Calu3 (cell line): ENCODE results near the gene IGFBP2. TPM values are rescaled to one million over a fixed set of nuclear protein-coding genes. Genes with fewer than 3 reads are reported as not detected.

ENCODE experiments used
- BruUV-seq: library from RNA; stranded (reverse); fragments of 400-500 nt; replicated peaks from 2 replicates; lab custom pipeline; 2021; lab: Mats Ljungman, UMichigan
- CTCF ChIA-PET: fragments of 300-600 bp; sonication (Branson Sonifier 250); formaldehyde crosslinking; loops from one replicate; lab custom pipeline; 2022; ENCODE audit warnings: antibody characterized with exemption; lab: Charles Lee
- DNase-seq: peaks from one replicate; pipeline ENCODE4 v3.0.0; 2022
- H3K27ac Mint-ChIP-seq: one replicate; pipeline ENCODE4 v1.8.0; 2022; ENCODE audit warnings: mixed read lengths; ENCODE audit not compliant: unreplicated experiment
- H3K27me3 Mint-ChIP-seq: one replicate; pipeline ENCODE4 v1.8.0; 2022; ENCODE audit warnings: mixed read lengths; ENCODE audit not compliant: unreplicated experiment
- H3K36me3 Mint-ChIP-seq: one replicate; pipeline ENCODE4 v1.8.0; 2022; ENCODE audit warnings: mild to moderate bottlenecking, moderate library complexity, mixed read lengths; ENCODE audit not compliant: insufficient read depth, unreplicated experiment
- H3K4me1 Mint-ChIP-seq: one replicate; pipeline ENCODE4 v1.8.0; 2022; ENCODE audit warnings: mild to moderate bottlenecking, low read depth, mixed read lengths; ENCODE audit not compliant: unreplicated experiment
- H3K4me3 Mint-ChIP-seq: one replicate; pipeline ENCODE4 v1.8.0; 2022; ENCODE audit warnings: mild to moderate bottlenecking, low read depth, moderate library complexity, mixed read lengths; ENCODE audit not compliant: unreplicated experiment
- H3K9me3 Mint-ChIP-seq: one replicate; pipeline ENCODE4 v1.8.0; 2022; ENCODE audit warnings: low read depth, mixed read lengths; ENCODE audit not compliant: unreplicated experiment
- intact Hi-C: fragments of 100-400 bp; cut with micrococcal nuclease; formaldehyde crosslinking; loops from one replicate; pipeline ENCODE4 v1.10.0; 2022; ENCODE audit not compliant: unreplicated experiment
- total RNA-seq: library from RNA; stranded (reverse); gene quantifications from 2 replicates; pipeline ENCODE4 v1.2.3, GENCODE V29; 2022
- TF ChIP-seq, protein P1 (sequence below): fragments of 200-600 bp; IDR thresholded peaks from one replicate; pipeline ENCODE4 v1.8.0; 2022; ENCODE audit warnings: antibody characterized with exemption; ENCODE audit not compliant: unreplicated experiment

IGFBP2 gene
- total RNA-seq, 1 experiment from 2014 or later = 175 TPM

GRCh38 chr2:216681683-216682082, 48.5 kb downstream of the IGFBP2 start:
- peaks cover 28% of the 10 kb centered on the region for H3K4me1 Mint-ChIP-seq
- H3K27ac Mint-ChIP-seq = peak overlapping the region; percentile 35

DNA sequence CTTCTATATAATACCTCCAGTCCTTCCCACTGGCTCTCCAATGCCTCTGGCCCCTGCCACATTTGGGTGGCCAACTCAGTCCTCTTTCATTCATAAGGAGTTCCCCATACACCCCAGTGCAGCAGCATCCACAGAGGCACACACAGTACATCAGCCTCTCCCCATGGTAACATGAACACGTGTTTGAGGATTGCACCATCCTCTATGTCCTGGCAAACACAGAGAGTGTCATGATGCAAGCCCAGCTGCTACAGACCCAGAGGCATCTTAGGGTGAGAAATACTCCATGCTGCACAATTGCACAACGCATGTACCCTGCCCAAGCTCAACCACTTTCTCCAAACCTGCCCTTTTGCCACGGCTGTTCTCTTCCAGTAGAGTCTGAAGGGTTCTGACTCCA, 50.6 kb downstream of the IGFBP2 start:
- H3K27ac Mint-ChIP-seq = no peak overlapping the region
- intact Hi-C loops = loop anchor here (2.0 kb wide), 1 partner anchor 1073 kb away; no protein-coding TSS in a partner anchor

More at GRCh38 chr2:216681683-216682082, 48.5 kb downstream of the IGFBP2 start:
- BruUV-seq = no TSS peak
- CTCF ChIA-PET = interaction anchor here (0.7 to 1.9 kb wide), 4 partner anchors 484 to 1032 kb away, joined by 5 to 14 read pairs (median 9); no protein-coding TSS in a partner anchor
- no peaks in the 10 kb centered on the region for H3K36me3 Mint-ChIP-seq
- peaks cover 2% of the 10 kb centered on the region for H3K27me3 Mint-ChIP-seq
- no peaks in the 10 kb centered on the region for H3K9me3 Mint-ChIP-seq
- intact Hi-C loops = loop anchor here (1.0 to 2.0 kb wide), 4 partner anchors 485 to 1075 kb away; no protein-coding TSS in a partner anchor
- H3K4me3 Mint-ChIP-seq = peak overlapping the region; percentile 40
- TF ChIP-seq, protein P1, sequence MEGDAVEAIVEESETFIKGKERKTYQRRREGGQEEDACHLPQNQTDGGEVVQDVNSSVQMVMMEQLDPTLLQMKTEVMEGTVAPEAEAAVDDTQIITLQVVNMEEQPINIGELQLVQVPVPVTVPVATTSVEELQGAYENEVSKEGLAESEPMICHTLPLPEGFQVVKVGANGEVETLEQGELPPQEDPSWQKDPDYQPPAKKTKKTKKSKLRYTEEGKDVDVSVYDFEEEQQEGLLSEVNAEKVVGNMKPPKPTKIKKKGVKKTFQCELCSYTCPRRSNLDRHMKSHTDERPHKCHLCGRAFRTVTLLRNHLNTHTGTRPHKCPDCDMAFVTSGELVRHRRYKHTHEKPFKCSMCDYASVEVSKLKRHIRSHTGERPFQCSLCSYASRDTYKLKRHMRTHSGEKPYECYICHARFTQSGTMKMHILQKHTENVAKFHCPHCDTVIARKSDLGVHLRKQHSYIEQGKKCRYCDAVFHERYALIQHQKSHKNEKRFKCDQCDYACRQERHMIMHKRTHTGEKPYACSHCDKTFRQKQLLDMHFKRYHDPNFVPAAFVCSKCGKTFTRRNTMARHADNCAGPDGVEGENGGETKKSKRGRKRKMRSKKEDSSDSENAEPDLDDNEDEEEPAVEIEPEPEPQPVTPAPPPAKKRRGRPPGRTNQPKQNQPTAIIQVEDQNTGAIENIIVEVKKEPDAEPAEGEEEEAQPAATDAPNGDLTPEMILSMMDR = no peak
- no peak for DNase-seq

DNA sequence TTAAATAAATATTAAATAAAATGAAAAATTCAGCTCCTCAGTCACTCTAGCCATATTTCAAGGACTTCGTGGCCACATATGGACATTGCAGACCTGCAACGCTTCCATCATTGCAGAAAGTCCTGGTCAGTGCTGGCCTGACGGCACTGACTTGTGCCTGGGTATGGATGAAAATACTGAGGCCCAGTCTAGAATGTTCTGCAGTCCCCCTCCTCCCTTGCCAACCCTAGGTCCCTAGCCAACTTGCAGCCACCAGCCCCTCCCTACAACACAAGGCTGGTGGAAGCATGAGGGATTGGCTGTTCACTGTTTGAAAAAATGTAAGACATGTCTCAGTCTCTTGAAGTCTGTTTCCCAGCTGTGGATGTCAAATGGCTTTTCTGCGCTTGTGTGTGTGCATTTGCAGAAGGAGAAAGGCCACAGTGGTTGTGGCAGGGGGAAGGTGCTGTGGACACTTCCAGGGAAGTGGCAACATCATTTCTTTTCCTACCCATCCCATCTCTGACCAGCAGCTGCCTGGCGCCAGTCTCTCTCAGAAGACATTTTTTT, 52.2 kb downstream of the IGFBP2 start:
- no peaks in the 10 kb centered on the region for H3K36me3 Mint-ChIP-seq
- no peaks in the 10 kb centered on the region for H3K9me3 Mint-ChIP-seq
- DNase-seq = no peak
- no peaks in the 10 kb centered on the region for H3K27me3 Mint-ChIP-seq
- CTCF ChIA-PET = interaction anchor here (1.0 to 1.8 kb wide), 2 partner anchors 34 to 1028 kb away, joined by 4 to 7 read pairs; no protein-coding TSS in a partner anchor
- TF ChIP-seq, protein P1 = no peak
- no TSS peak for BruUV-seq
- H3K4me3 Mint-ChIP-seq = no peak overlapping the region
- H3K27ac Mint-ChIP-seq = no peak overlapping the region
- intact Hi-C loops = no loop called here
- H3K4me1 Mint-ChIP-seq = peaks cover 26% of the 10 kb centered on the region

More for the DNA sequence above, 50.6 kb downstream of the IGFBP2 start:
- Mint-ChIP-seq H3K4me1 (peaks cover 20% of the 10 kb centered on the region), H3K4me3 (no peak overlapping the region), H3K9me3 (no peaks in the 10 kb centered on the region), H3K27me3 (no peaks in the 10 kb centered on the region), H3K36me3 (no peaks in the 10 kb centered on the region)
- BruUV-seq = no TSS peak
- CTCF ChIA-PET = interaction anchor here (1.8 kb wide), 1 partner anchor 1030 kb away, joined by 7 read pairs; no protein-coding TSS in a partner anchor
- no peak for DNase-seq
- TF ChIP-seq, protein P1 = no peak

DNA sequence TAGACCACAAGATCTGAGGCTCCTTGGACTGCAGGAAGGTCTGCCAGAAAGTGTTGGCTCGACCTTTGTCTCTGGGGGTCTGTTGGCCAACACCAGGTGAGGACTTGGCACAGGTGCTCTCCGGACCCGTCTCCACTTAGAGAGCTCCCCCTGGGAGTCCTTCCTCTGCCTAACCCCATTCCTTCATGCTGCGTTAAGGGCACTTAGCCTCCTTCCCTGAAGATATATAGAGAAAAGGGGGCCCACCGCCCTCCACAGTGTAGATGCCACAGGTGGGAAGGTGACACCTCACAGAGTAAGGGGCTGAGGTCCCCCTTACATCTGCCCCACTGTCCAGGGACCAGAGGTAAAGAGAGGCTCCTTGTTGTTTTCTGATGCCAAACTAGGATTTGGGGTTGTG, 53.9 kb downstream of the IGFBP2 start:
- DNase-seq = no peak
- Mint-ChIP-seq H3K36me3 (peaks cover 4% of the 10 kb centered on the region), H3K27ac (no peak overlapping the region), H3K9me3 (no peaks in the 10 kb centered on the region), H3K4me3 (no peak overlapping the region), H3K27me3 (no peaks in the 10 kb centered on the region), H3K4me1 (peaks cover 32% of the 10 kb centered on the region)
- TF ChIP-seq, protein P1 = no peak
- intact Hi-C loops = no loop called here
- CTCF ChIA-PET = interaction anchor here (0.7 kb wide), 1 partner anchor 177 kb away, joined by 4 read pairs; no protein-coding TSS in a partner anchor
- no TSS peak for BruUV-seq
